Testis (tissue), 2 donors: Measurements from ENCODE around the gene CRISPLD2.

Experiments
- CTCF ChIP-seq, 3 experiments: fragments of 450-650 bp in 2 of 3; fragments of 200-600 bp in 1 of 3; sonication (generic) in 1 of 3; IDR thresholded peaks; one replicate each; pipeline ENCODE4 v1.5.1; 2016 to 2019; ENCODE audit warnings: antibody characterized with exemption in 3 of 3, mild to moderate bottlenecking in 2 of 3, moderate library complexity in 1 of 3
- POLR2A ChIP-seq: fragments of 450-650 bp; IDR thresholded peaks from one replicate; pipeline ENCODE4 v1.6.1; 2017; ENCODE audit warnings: antibody characterized with exemption, mild to moderate bottlenecking, moderate library complexity

- no peak for TF ChIP-seq POLR2A
- TF ChIP-seq CTCF (IDR thresholded peaks at IDR 0.05), result no peak
Measured at GRCh38 chr16:84889066-84889465, 69.3 kb downstream of the CRISPLD2 start.
